GM23338 (cell line): Measurements from ENCODE around the gene PSD. TPM values are rescaled to one million over a fixed set of nuclear protein-coding genes. Genes with fewer than 3 reads are reported as not detected.

ENCODE experiments used
- ATAC-seq: fragments of 200-7000 bp; cut with Tn5 transposase; 3 replicates; pipeline ENCODE4 v1.9.1; 2020
- DNase-seq: peaks from one replicate; pipeline ENCODE4 v3.0.0-alpha.2; 2015; ENCODE audit warnings: low spot score
- H2AFZ ChIP-seq: fragments of 200-600 bp; sonication (generic); 2 replicates; pipeline ENCODE4 v1.8.0; 2016; ENCODE audit warnings: antibody characterized with exemption, mild to moderate bottlenecking, moderate library complexity
- H3F3A ChIP-seq: fragments of 200-600 bp; sonication (generic); replicated peaks from 2 replicates; pipeline ENCODE4 v1.8.0; 2017; ENCODE audit warnings: antibody characterized with exemption, mixed run types, low read depth
- H3K27ac ChIP-seq: fragments of 200-600 bp; sonication (generic); 2 replicates; pipeline ENCODE4 v1.6.1; 2016; ENCODE audit warnings: low read depth
- H3K27me3 ChIP-seq: fragments of 200-600 bp; sonication (generic); 2 replicates; pipeline ENCODE4 v1.8.0; 2016; ENCODE audit warnings: mild to moderate bottlenecking, mixed run types, moderate library complexity; ENCODE audit not compliant: insufficient read depth
- H3K36me3 ChIP-seq: fragments of 200-600 bp; sonication (generic); 2 replicates; pipeline ENCODE4 v1.8.0; 2016; ENCODE audit warnings: mild to moderate bottlenecking; ENCODE audit not compliant: insufficient read depth
- H3K4me1 ChIP-seq: fragments of 200-600 bp; sonication (generic); 2 replicates; pipeline ENCODE4 v1.8.0; 2016; ENCODE audit warnings: mild to moderate bottlenecking, moderate library complexity; ENCODE audit not compliant: insufficient read depth
- H3K4me2 ChIP-seq: fragments of 200-600 bp; sonication (generic); 2 replicates; pipeline ENCODE4 v1.7.1; 2017; ENCODE audit warnings: mixed run types
- H3K4me3 ChIP-seq: fragments of 200-600 bp; sonication (generic); 2 replicates; pipeline ENCODE4 v1.6.1; 2016; ENCODE audit warnings: mixed run types
- H3K79me2 ChIP-seq: fragments of 200-600 bp; sonication (generic); replicated peaks from 2 replicates; pipeline ENCODE4 v1.8.0; 2017; ENCODE audit warnings: mild to moderate bottlenecking; ENCODE audit not compliant: insufficient read depth
- H3K9me2 ChIP-seq: fragments of 200-600 bp; sonication (generic); 2 replicates; pipeline ENCODE4 v1.8.0; 2017; ENCODE audit not compliant: insufficient read depth
- H4K20me1 ChIP-seq: fragments of 200-600 bp; sonication (generic); replicated peaks from 2 replicates; pipeline ENCODE4 v1.8.0; 2017; ENCODE audit warnings: mild to moderate bottlenecking; ENCODE audit not compliant: insufficient read depth
- H3K27ac Mint-ChIP-seq: 2 replicates; pipeline ENCODE4 v1.8.0; 2020; ENCODE audit warnings: inconsistent platforms, mild to moderate bottlenecking, moderate library complexity, mixed read lengths
- H3K27me3 Mint-ChIP-seq: 3 replicates; pipeline ENCODE4 v1.8.0; 2022; ENCODE audit warnings: low read depth, mild to moderate bottlenecking, moderate library complexity, mixed read lengths, inconsistent platforms; ENCODE audit not compliant: insufficient read depth, poor library complexity
- H3K36me3 Mint-ChIP-seq: 3 replicates; pipeline ENCODE4 v1.8.0; 2021; ENCODE audit warnings: low read depth, mild to moderate bottlenecking, inconsistent platforms, moderate library complexity, mixed read lengths
- H3K4me1 Mint-ChIP-seq: 3 replicates; pipeline ENCODE4 v1.8.0; 2020; ENCODE audit warnings: mild to moderate bottlenecking, inconsistent platforms, mixed read lengths
- H3K4me3 Mint-ChIP-seq: 3 replicates; pipeline ENCODE4 v1.8.0; 2021; ENCODE audit warnings: moderate library complexity, mild to moderate bottlenecking, inconsistent platforms, mixed read lengths
- H3K9me3 Mint-ChIP-seq: 3 replicates; pipeline ENCODE4 v1.8.0; 2020; ENCODE audit warnings: moderate library complexity, mild to moderate bottlenecking, inconsistent platforms, mixed read lengths
- EZH2 ChIP-seq: fragments of 200-600 bp; sonication (generic); IDR thresholded peaks from one replicate; pipeline ENCODE4 v1.8.0; 2017; ENCODE audit warnings: antibody characterized with exemption, mild to moderate bottlenecking, low read depth; ENCODE audit not compliant: unreplicated experiment
- EZH2phosphoT487 ChIP-seq: fragments of 200-600 bp; sonication (generic); IDR thresholded peaks from one replicate; pipeline ENCODE4 v1.8.1; 2018; ENCODE audit warnings: antibody characterized with exemption; ENCODE audit not compliant: unreplicated experiment
- JUNB ChIP-seq: IDR thresholded peaks from one replicate; pipeline ENCODE4 v1.6.1; 2016; ENCODE audit warnings: antibody characterized with exemption; ENCODE audit not compliant: unreplicated experiment
- NANOG ChIP-seq: IDR thresholded peaks from 2 replicates; pipeline ENCODE4 v1.6.1; 2016; ENCODE audit warnings: antibody characterized with exemption, borderline replicate concordance
- STAT1 ChIP-seq: IDR thresholded peaks from one replicate; pipeline ENCODE4 v1.6.1; 2016; ENCODE audit warnings: antibody characterized with exemption; ENCODE audit not compliant: unreplicated experiment
- ZNF114 ChIP-seq: fragments of 250-450 bp; sonication (Bioruptor Pico); IDR thresholded peaks from 2 replicates; pipeline ENCODE4 v1.5.0; 2020; ENCODE audit warnings: mild to moderate bottlenecking, moderate library complexity
- ZNF331 ChIP-seq: fragments of 250-450 bp; sonication (Bioruptor Pico); IDR thresholded peaks from 2 replicates; pipeline ENCODE4 v1.5.0; 2020; ENCODE audit warnings: low read depth, mild to moderate bottlenecking, moderate library complexity
- polyA plus RNA-seq: library from polyadenylated mRNA; unstranded; fragments of >200 nt; fragmentation: Nextera tagmentation; extraction: Ambion mirVana; gene quantifications from 2 replicates; pipeline ENCODE4 v1.2.1, GENCODE V29; 2016
- total RNA-seq: library from RNA; depleted of rRNA; stranded (reverse); fragments of >200 nt; shearing (Covaris generic); gene quantifications from 2 replicates; pipeline ENCODE4 v1.2.3, GENCODE V29; 2014
- TF ChIP-seq, protein P1 (sequence below): fragments of 250-450 bp; sonication (Bioruptor Pico); IDR thresholded peaks from 2 replicates; pipeline ENCODE4 v1.5.0; 2020; ENCODE audit warnings: mild to moderate bottlenecking, moderate library complexity
- TF ChIP-seq, protein P2 (sequence below): IDR thresholded peaks from 2 replicates; pipeline ENCODE4 v1.6.1; 2016; ENCODE audit warnings: antibody characterized with exemption
- TF ChIP-seq, protein P3 (sequence below), 2 experiments: fragments of 200-600 bp in 1 of 2; sonication (generic) in 1 of 2; conservative IDR thresholded peaks; 2 replicates each; pipeline versions ENCODE4 v1.5.1 to v1.6.1; 2016 to 2017; ENCODE audit warnings: antibody characterized with exemption in 2 of 2, low read depth in 2 of 2, mild to moderate bottlenecking in 2 of 2, moderate library complexity in 1 of 2

Gene PSD
- total and polyA plus RNA-seq, 2 experiments from 2014 or later: 1.9 to 6.8 TPM

DNA sequence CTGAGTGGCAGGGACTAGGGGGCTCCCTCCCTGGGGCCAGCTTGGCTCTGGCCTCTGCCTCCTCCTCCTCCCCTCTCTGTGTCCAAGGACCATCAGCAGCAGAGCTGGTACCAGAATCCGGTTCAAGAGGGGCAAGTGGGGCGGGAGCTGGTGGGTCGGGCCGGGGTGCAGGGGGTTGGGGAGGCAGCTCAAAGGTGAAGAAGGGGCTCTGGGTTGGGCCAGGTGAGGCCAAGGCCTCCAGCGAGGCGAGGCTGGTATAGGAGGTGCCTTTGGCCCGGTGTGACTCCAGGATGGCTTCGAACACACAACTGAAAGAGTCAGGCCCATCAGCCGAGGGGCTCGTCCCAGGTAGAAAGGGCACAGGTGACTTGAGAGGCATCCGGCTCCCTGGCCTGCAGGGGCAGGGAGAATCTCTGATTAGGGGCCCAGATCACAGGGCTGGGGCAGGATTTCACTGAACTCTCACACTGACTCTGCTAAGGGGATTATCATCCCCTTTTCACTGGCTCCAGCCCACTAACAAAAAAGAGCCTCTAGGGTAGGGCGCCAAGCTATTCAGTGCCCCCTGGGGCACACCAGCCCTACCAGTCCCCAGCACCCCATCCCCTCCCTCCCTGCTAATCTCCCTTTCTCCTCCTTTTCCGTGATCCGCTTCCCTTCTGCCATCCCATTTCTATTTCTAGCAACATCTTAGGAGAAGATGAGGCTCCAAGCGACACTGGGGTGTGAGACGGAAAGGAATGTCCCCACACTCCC lies 4.6 kb downstream of the PSD start (continued):
- TF ChIP-seq, protein P1, sequence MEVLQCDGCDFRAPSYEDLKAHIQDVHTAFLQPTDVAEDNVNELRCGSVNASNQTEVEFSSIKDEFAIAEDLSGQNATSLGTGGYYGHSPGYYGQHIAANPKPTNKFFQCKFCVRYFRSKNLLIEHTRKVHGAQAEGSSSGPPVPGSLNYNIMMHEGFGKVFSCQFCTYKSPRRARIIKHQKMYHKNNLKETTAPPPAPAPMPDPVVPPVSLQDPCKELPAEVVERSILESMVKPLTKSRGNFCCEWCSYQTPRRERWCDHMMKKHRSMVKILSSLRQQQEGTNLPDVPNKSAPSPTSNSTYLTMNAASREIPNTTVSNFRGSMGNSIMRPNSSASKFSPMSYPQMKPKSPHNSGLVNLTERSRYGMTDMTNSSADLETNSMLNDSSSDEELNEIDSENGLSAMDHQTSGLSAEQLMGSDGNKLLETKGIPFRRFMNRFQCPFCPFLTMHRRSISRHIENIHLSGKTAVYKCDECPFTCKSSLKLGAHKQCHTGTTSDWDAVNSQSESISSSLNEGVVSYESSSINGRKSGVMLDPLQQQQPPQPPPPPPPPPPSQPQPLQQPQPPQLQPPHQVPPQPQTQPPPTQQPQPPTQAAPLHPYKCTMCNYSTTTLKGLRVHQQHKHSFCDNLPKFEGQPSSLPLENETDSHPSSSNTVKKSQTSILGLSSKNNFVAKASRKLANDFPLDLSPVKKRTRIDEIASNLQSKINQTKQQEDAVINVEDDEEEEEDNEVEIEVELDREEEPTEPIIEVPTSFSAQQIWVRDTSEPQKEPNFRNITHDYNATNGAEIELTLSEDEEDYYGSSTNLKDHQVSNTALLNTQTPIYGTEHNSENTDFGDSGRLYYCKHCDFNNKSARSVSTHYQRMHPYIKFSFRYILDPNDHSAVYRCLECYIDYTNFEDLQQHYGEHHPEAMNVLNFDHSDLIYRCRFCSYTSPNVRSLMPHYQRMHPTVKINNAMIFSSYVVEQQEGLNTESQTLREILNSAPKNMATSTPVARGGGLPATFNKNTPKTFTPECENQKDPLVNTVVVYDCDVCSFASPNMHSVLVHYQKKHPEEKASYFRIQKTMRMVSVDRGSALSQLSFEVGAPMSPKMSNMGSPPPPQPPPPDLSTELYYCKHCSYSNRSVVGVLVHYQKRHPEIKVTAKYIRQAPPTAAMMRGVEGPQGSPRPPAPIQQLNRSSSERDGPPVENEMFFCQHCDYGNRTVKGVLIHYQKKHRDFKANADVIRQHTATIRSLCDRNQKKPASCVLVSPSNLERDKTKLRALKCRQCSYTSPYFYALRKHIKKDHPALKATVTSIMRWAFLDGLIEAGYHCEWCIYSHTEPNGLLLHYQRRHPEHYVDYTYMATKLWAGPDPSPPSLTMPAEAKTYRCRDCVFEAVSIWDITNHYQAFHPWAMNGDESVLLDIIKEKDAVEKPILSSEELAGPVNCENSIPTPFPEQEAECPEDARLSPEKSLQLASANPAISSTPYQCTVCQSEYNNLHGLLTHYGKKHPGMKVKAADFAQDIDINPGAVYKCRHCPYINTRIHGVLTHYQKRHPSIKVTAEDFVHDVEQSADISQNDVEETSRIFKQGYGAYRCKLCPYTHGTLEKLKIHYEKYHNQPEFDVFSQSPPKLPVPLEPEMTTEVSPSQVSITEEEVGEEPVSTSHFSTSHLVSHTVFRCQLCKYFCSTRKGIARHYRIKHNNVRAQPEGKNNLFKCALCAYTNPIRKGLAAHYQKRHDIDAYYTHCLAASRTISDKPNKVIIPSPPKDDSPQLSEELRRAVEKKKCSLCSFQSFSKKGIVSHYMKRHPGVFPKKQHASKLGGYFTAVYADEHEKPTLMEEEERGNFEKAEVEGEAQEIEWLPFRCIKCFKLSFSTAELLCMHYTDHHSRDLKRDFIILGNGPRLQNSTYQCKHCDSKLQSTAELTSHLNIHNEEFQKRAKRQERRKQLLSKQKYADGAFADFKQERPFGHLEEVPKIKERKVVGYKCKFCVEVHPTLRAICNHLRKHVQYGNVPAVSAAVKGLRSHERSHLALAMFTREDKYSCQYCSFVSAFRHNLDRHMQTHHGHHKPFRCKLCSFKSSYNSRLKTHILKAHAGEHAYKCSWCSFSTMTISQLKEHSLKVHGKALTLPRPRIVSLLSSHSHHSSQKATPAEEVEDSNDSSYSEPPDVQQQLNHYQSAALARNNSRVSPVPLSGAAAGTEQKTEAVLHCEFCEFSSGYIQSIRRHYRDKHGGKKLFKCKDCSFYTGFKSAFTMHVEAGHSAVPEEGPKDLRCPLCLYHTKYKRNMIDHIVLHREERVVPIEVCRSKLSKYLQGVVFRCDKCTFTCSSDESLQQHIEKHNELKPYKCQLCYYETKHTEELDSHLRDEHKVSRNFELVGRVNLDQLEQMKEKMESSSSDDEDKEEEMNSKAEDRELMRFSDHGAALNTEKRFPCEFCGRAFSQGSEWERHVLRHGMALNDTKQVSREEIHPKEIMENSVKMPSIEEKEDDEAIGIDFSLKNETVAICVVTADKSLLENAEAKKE (CRISPR knock-in tag): no peak
- TF ChIP-seq EZH2phosphoT487 (no peak), ZNF114 (no peak), ZNF331 (CRISPR knock-in tag) (no peak)

DNA sequence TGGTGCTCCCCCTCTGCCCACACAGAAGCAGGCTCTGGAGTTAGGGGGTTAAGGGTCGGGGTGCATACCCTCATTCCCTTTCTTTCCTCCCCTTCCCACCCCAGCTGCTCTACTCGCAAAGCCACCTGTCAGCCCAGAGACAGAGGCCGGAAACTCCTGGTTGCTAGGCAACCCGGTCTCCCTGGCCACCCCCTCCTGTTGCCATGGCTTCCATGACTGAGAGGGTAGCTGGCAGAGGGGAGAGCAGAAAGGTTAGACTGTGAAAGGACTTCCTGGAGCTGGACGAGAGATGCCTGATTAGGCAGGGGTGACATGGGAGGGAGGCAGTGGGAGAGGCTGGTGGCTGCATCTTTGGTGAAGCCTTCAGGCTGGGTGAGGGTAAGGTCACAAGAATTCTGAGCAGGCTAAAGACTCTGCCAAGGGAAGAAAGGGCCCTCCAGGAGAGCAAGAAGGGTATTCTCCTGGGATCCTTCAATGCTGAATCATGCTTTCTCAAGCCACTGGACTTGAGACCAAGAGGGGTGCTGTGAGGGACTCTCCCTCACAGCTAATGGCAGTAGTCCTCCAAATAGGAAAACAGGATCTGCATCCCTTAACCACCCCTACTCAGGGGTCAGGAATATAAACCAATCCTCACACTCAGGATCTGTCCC lies 5.4 kb downstream of the PSD start:
- Histone ChIP-seq H3K9me2 (no peaks in the 10 kb centered on the region), H3K4me2 (no peak overlapping the region), H3F3A (peaks cover 9% of the 10 kb centered on the region), H3K4me1 (peaks cover 19% of the 10 kb centered on the region), H4K20me1 (no peaks in the 10 kb centered on the region), H3K79me2 (no peaks in the 10 kb centered on the region), H3K4me3 (no peak overlapping the region), H2AFZ (no peak overlapping the region), H3K36me3 (no peaks in the 10 kb centered on the region), H3K27me3 (peaks cover 40% of the 10 kb centered on the region), H3K27ac (no peak overlapping the region)
- DNase-seq (peak; percentile 79), ATAC-seq (no peak)
- Mint-ChIP-seq H3K4me1 (peaks cover 38% of the 10 kb centered on the region), H3K4me3 (no peak overlapping the region; the same call in 2 of the 3 replicates), H3K36me3 (peaks cover 2% of the 10 kb centered on the region; the same call in 1 of the 3 replicates), H3K9me3 (no peaks in the 10 kb centered on the region), H3K27ac (no peak overlapping the region), H3K27me3 (peaks cover 50% of the 10 kb centered on the region)
- no peak for TF ChIP-seq JUNB
- no peak for TF ChIP-seq EZH2phosphoT487
- TF ChIP-seq, protein P2, sequence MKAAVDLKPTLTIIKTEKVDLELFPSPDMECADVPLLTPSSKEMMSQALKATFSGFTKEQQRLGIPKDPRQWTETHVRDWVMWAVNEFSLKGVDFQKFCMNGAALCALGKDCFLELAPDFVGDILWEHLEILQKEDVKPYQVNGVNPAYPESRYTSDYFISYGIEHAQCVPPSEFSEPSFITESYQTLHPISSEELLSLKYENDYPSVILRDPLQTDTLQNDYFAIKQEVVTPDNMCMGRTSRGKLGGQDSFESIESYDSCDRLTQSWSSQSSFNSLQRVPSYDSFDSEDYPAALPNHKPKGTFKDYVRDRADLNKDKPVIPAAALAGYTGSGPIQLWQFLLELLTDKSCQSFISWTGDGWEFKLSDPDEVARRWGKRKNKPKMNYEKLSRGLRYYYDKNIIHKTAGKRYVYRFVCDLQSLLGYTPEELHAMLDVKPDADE: no peak
- no peak for TF ChIP-seq ZNF114
- no peak for TF ChIP-seq STAT1
- no peak for TF ChIP-seq EZH2
- TF ChIP-seq, protein P3, sequence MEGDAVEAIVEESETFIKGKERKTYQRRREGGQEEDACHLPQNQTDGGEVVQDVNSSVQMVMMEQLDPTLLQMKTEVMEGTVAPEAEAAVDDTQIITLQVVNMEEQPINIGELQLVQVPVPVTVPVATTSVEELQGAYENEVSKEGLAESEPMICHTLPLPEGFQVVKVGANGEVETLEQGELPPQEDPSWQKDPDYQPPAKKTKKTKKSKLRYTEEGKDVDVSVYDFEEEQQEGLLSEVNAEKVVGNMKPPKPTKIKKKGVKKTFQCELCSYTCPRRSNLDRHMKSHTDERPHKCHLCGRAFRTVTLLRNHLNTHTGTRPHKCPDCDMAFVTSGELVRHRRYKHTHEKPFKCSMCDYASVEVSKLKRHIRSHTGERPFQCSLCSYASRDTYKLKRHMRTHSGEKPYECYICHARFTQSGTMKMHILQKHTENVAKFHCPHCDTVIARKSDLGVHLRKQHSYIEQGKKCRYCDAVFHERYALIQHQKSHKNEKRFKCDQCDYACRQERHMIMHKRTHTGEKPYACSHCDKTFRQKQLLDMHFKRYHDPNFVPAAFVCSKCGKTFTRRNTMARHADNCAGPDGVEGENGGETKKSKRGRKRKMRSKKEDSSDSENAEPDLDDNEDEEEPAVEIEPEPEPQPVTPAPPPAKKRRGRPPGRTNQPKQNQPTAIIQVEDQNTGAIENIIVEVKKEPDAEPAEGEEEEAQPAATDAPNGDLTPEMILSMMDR (conservative IDR thresholded peaks at IDR 0.05; ENCODE audit: low read depth in 2 of 2): no peak
- TF ChIP-seq NANOG: no peak
